Measurements from ENCODE around the gene CYP2E1.
"Not testable (repeated sequence)": the region's sequence is repeated elsewhere in the genome, so short reads cannot be mapped to it uniquely, and the experiment has no call there.

The CYP2E1 gene

GRCh38 chr10:133569801-133570200, 42.6 kb downstream of the CYP2E1 start:
- DNase-seq (ENCODE audit: low spot score), result not testable (repeated sequence)

- not testable (repeated sequence) for DNase-seq (ENCODE audit: low spot score)
Measured at GRCh38 chr10:133572055-133572454, 44.9 kb downstream of the CYP2E1 start.

GRCh38 chr10:133573460-133573859, 46.3 kb downstream of the CYP2E1 start:
- not testable (repeated sequence) for DNase-seq (ENCODE audit: low spot score)

GRCh38 chr10:133577037-133577436, 49.9 kb downstream of the CYP2E1 start:
- not testable (repeated sequence) for DNase-seq (ENCODE audit: low spot score)

All from AG20443 (cell line).